GM06990 (cell line): Measurements from ENCODE around the gene UBA6.

Experiments used
- DNase-seq: peaks from one replicate; pipeline ENCODE4 v3.0.0-alpha.2; 2011; ENCODE audit not compliant: insufficient read length; ENCODE audit errors: extremely low read depth
- H3K27me3 ChIP-seq: replicated peaks from 2 replicates; pipeline ENCODE4 v1.6.0; 2011; ENCODE audit warnings: low read length; ENCODE audit not compliant: control insufficient read depth, insufficient read depth
- H3K36me3 ChIP-seq: 2 replicates; pipeline ENCODE4 v1.5.1; 2011; ENCODE audit warnings: low read length; ENCODE audit not compliant: control insufficient read depth, insufficient read depth
- H3K4me3 ChIP-seq: replicated peaks from 2 replicates; pipeline ENCODE4 v1.5.1; 2011; ENCODE audit warnings: low read depth, mild to moderate bottlenecking, control low read depth, low read length
- TF ChIP-seq, protein P1 (sequence below): IDR thresholded peaks from 2 replicates; pipeline ENCODE4 v1.5.1; 2011; ENCODE audit warnings: low read length, control low read depth, mild to moderate bottlenecking, inconsistent platforms; ENCODE audit not compliant: insufficient read depth, poor library complexity, severe bottlenecking

The UBA6 gene

DNA sequence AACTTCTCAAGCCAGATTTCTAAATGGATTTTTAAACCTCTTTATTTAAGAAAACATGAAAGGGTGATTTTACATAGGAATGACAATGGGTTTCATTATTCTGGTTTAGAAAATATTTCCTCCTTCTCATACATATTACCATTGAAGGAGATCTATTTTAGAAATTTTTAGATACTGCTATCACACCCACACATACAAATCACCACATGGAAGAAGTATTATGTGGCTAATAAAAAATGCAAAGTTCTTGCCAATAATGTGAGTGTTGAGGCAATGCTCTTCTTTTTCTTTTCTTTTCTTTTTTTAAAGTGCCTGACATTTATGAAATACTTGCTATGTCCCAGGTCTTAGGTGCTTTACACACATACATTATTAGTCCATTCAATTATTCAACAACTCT lies 135.7 kb downstream of the UBA6 start:
- DNase-seq, result no peak
- TF ChIP-seq, protein P1, sequence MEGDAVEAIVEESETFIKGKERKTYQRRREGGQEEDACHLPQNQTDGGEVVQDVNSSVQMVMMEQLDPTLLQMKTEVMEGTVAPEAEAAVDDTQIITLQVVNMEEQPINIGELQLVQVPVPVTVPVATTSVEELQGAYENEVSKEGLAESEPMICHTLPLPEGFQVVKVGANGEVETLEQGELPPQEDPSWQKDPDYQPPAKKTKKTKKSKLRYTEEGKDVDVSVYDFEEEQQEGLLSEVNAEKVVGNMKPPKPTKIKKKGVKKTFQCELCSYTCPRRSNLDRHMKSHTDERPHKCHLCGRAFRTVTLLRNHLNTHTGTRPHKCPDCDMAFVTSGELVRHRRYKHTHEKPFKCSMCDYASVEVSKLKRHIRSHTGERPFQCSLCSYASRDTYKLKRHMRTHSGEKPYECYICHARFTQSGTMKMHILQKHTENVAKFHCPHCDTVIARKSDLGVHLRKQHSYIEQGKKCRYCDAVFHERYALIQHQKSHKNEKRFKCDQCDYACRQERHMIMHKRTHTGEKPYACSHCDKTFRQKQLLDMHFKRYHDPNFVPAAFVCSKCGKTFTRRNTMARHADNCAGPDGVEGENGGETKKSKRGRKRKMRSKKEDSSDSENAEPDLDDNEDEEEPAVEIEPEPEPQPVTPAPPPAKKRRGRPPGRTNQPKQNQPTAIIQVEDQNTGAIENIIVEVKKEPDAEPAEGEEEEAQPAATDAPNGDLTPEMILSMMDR, result no peak
- H3K4me3 ChIP-seq, result no peak overlapping the region
- H3K27me3 ChIP-seq, result no peaks in the 10 kb centered on the region
- no peaks in the 10 kb centered on the region for H3K36me3 ChIP-seq
